Stimulated activated CD4-positive, alpha-beta T cell treated with anti-CD3 and anti-CD28 coated beads, Interleukin-15, amount 100 ng/mL, for 24 hours (primary cell): Measurements from ENCODE around the gene MEA1.
"Not testable (repeated sequence)": the region's sequence is repeated elsewhere in the genome, so short reads cannot be mapped to it uniquely, and the experiment has no call there.

Experiments
- DNase-seq: peaks from one replicate; pipeline ENCODE4 v3.0.0-alpha.2; 2020

MEA1 gene

DNA sequence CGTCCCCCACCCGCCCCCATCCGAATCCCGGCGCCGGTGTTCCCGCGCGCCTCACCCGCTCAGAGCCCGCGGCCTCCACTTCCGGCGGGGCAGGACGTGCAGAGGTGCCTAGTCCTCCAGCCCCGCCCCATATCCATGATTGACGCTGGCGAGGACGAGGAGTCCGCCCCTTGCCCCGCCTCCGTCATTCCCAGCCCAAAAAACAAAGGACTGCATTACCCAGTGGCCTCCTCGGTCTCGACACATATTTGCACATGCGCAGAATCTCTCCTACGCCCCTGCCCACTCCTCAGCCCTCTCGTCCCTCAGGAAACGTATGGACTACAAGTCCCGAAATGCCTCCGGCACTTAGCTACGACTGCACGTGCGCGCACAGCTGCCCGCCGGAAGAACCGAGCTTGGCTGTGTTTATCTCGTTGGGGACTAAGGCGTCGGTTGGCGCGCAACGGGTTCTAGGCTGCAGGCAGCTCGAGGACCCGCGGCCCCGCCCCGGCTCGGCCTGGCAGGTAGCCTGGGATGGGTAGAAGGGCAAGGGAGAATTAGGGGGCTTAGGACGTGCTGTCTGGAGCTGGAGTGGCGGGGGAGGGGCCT lies at the start of gene MEA1, which contains the start of gene KLHDC3:
Gene MEA1 (minus strand): TSS at position 104 of the 591 bp plus-strand sequence. CDS start 133 bp downstream, outside the sequence.
Gene KLHDC3 (plus strand): TSS at position 407 of the 591 bp plus-strand sequence. CDS start 2,944 bp downstream, outside the sequence.
- peak; percentile 100 for DNase-seq

DNA sequence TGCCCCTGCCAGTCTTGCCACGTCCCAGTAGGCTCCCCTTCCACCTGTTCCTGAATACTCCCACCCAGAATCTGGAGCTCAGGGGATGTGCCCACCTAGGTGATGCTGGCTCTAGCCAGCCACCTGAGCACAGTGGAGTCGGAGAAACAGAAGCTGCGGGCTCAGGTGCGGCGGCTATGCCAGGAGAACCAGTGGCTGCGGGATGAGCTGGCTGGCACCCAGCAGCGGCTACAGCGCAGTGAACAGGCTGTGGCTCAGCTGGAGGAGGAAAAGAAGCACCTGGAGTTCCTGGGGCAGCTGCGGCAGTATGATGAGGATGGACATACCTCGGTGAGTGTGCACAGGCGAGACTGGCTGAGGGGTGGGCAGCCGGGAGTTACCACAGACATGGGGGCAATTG lies 49.1 kb upstream of the MEA1 start:
- no peak for DNase-seq

DNA sequence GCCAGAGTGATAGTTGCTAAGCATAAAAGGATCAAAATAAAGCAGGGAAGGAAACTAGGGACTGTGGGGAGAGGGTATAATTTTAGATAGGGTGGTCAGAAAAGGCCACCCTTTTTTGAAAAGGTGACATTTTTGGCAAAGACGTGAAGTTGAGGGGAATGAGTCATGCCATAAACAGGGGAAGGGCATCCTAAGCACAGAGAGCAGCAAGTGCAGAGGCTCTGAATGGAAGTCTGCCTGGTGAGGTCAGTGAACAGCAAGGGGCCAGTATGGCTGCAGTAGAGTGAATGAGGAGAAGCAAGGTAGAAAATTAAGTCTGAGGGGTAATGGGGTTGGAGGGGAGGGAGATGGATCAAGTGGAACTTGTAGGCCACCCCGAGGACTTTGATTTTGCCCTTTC lies 48.1 kb upstream of the MEA1 start:
- no peak for DNase-seq

DNA sequence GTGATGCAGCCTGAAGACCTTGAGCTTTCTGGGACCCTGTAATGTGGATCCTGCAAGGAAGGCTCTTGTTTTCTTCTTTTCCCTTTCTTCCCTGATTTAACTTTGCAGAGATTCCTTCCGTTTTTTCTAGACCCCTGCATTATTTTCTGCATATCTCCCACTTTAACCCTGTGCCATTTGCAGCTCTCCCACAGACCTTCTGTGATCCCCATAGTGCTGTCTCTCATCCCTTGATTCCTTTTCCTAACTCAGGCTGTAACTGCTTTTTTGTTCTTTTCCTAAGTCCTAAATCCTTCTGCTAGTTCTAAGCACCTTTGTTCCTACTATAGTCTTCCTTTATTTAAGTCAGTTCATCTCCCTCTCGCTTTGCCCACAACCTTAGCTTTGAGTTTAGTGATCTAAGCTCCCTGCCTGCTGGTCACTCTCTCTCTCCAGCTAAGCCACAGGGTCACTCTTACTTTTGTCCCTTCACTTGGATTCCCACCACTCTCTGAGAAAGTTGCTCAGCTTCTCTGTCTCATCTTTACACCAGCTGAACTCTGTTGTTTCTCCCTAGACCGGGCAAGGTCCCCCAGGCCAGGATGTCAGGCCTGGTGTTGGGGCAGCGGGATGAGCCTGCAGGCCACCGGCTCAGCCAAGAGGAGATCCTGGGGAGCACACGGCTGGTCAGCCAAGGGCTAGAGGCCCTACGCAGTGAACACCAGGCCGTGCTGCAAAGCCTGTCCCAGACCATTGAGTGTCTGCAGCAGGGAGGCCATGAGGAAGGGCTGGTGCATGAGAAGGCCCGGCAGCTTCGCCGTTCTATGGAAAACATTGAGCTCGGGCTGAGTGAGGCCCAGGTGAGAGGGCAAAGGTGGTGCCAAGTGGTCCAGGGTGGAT lies 47.2 kb upstream of the MEA1 start:
- no peak for DNase-seq

DNA sequence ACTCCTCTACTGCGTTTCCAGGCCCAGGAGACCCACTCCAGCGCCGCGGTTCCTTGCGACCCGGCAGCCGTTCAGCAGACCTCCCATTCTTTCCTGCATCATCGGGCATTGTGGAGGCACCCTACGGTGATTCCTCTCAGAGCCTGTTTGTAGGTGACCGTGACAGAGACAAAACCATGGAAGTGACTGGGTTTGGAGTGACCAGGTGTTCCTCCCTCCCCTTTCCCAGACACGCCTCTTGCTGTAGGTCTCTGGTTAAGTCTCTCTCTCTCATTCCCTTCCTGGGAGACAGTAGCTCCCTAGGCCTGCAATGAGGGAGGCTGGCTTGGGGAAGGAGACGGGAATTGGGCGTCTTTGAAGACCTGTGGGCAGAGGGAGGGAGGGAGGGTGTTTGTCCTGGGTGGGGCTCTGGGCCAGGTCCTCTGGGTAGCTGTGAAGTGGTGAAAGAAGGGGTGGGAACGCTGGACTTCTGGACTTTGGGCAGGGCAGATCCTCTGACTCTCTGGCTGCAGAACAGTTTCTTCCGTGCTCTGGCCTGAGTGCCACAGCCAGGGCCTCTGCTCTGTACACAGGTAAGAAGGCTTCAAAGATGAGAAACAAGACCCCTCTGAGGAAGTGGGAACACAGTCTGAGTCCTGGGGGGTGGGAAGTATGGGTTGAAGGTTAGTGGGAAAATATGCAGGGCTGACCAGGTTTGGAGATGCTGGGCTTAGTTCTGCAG lies 46.4 kb upstream of the MEA1 start:
- DNase-seq = no peak

- DNase-seq = peak; percentile 98
Measured at GRCh38 chr6:43059168-43060033, 45.7 kb upstream of the MEA1 start, which contains the start of the genes KLC4 and MRPL2. TSS of gene KLC4 (plus strand) at chr6:43059631. CDS start at chr6:43061336, 1,705 bp downstream. TSS of gene MRPL2 (minus strand) at chr6:43059434. CDS start at chr6:43059381, 53 bp downstream.

- DNase-seq = no peak
Measured at GRCh38 chr6:43058531-43058930, 44.8 kb upstream of the MEA1 start.

DNA sequence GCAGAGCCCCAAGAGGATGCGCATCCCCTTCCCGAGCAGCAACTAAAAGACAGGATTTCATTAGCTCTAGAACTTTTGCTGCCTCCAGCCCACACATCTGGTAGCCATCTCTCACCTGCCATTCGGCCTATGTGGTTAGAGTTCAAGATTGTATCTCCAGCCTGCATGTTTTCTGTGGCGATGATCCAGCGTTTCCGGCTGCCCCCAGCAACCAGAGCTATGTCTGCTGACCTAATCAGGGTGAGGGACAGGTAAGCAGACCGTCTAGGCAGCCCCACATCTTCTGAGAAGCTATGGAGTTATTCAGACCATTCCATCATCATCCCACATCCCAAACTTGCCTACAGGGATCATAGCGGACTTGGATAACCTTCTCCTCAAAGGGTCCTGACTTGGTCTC lies 42.2 kb upstream of the MEA1 start:
- DNase-seq = no peak

GRCh38 chr6:43054206-43054943 lies 40.6 kb upstream of the MEA1 start:
- no peak for DNase-seq

- DNase-seq = peak; percentile 95
Measured at GRCh38 chr6:43053545-43054205, 39.9 kb upstream of the MEA1 start, which contains the start of gene CUL7. TSS of gene CUL7 (minus strand) at chr6:43053851. CDS start at chr6:43052788, 1,063 bp downstream.

GRCh38 chr6:43052842-43053544 lies 39.2 kb upstream of the MEA1 start:
- DNase-seq = peak; percentile 48

DNA sequence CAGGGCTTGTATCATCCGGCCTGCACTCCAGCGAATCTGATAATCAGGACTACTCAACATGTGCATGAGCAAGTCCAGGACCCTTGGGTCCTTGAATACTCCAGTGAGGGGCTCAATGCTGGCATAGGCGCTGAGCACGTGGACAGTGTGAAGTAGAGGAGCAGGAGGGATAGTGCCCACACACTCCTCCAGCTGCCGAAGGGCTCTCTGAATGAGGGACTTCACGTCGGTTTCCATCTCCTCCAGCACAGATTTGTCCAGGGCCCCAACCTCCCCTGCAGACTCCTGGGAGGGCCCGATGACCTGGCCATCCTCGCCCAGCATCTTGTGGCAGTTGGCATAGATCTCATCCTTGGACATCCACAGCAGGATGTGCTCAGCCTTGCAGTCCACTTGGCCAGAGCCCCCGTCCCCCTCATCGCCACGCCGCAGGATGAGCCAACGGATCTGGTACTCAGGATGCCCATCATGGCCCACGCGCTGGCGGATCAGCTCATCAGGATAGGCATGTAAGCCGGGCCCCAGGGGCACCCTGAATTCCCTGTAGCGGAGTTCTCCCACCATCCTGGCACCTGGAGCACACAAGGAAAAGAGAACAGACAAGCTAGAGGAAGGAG lies 38.6 kb upstream of the MEA1 start:
- DNase-seq = no peak

GRCh38 chr6:43050981-43051380 lies 37.2 kb upstream of the MEA1 start:
- no peak for DNase-seq

DNA sequence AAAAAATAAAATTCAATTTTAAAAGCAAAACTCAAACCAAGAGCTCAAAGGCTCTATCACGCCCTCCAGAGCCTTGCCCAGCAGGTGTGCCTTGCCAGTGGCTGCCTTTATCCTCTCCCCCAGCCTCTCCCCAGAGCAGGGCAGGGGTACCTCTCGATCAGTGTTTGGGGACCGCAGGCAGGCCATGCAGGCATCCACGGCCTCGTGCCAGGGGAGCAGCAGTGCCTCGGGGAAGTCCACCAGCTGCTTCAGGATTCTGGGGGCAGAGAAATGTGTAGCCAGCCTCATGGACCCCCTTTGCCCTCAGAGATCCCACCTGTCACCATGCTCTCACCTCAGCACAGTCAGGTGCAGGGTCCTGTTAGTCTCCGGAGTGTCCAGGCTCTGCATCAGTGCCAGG lies 34.3 kb upstream of the MEA1 start:
- no peak for DNase-seq

- DNase-seq = no peak
Measured at GRCh38 chr6:43045371-43045930, 31.7 kb upstream of the MEA1 start.

GRCh38 chr6:43043310-43043709 lies 29.6 kb upstream of the MEA1 start:
- DNase-seq = no peak

- DNase-seq = not testable (repeated sequence)
Measured at GRCh38 chr6:43041475-43041874, 27.7 kb upstream of the MEA1 start.

GRCh38 chr6:43040542-43041257 lies 27.0 kb upstream of the MEA1 start:
- no peak for DNase-seq

- no peak for DNase-seq
Measured at GRCh38 chr6:43038727-43039126, 25.0 kb upstream of the MEA1 start.
